GM18507 (cell line): Measurements from ENCODE around the gene ARHGEF4.

Experiments used
- DNase-seq: peaks from one replicate; pipeline ENCODE4 v3.0.0; 2011; ENCODE audit warnings: low read depth; ENCODE audit not compliant: insufficient read length; ENCODE audit errors: extremely low spot score
- FAIRE-seq: peaks from 2 replicates; lab custom pipeline; 2011; peaks lifted over from hg19 to GRCh38; lab: Jason Lieb, UNC

The ARHGEF4 gene

GRCh38 chr2:130908832-130909231, 72.1 kb downstream of the ARHGEF4 start:
- DNase-seq (no peak), FAIRE-seq (no peak)

GRCh38 chr2:130910931-130911330, 74.2 kb downstream of the ARHGEF4 start:
- DNase-seq, result no peak
- no peak for FAIRE-seq

GRCh38 chr2:130911482-130911881, 74.8 kb downstream of the ARHGEF4 start:
- DNase-seq, result no peak
- no peak for FAIRE-seq

- DNase-seq (no peak), FAIRE-seq (no peak)
Measured at GRCh38 chr2:130911996-130912395, 75.3 kb downstream of the ARHGEF4 start.

- DNase-seq (no peak), FAIRE-seq (no peak)
Measured at GRCh38 chr2:130912471-130912870, 75.8 kb downstream of the ARHGEF4 start.

- FAIRE-seq (no peak), DNase-seq (no peak)
Measured at GRCh38 chr2:130913891-130914290, 77.2 kb downstream of the ARHGEF4 start.

GRCh38 chr2:130915149-130915548, 78.4 kb downstream of the ARHGEF4 start:
- no peak for FAIRE-seq
- no peak for DNase-seq

GRCh38 chr2:130915595-130916437, 79.1 kb downstream of the ARHGEF4 start:
- DNase-seq (no peak), FAIRE-seq (no peak)

GRCh38 chr2:130916438-130916705, 79.7 kb downstream of the ARHGEF4 start:
- DNase-seq (no peak), FAIRE-seq (no peak)

GRCh38 chr2:130917006-130917688, 80.4 kb downstream of the ARHGEF4 start:
- no peak for DNase-seq
- no peak for FAIRE-seq

GRCh38 chr2:130918393-130918792, 81.7 kb downstream of the ARHGEF4 start:
- DNase-seq, result no peak

GRCh38 chr2:130920415-130921163, 83.9 kb downstream of the ARHGEF4 start:
- FAIRE-seq (peak; percentile 81), DNase-seq (peak; percentile 20)

More at GRCh38 chr2:130918393-130918792, 81.7 kb downstream of the ARHGEF4 start:
- no peak for FAIRE-seq

- FAIRE-seq, result no peak
- no peak for DNase-seq
Measured at GRCh38 chr2:130921164-130921476, 84.4 kb downstream of the ARHGEF4 start.

- FAIRE-seq (no peak), DNase-seq (no peak)
Measured at GRCh38 chr2:130922417-130922816, 85.7 kb downstream of the ARHGEF4 start.

- DNase-seq (no peak), FAIRE-seq (no peak)
Measured at GRCh38 chr2:130928385-130928784, 91.7 kb downstream of the ARHGEF4 start.

GRCh38 chr2:130930740-130931659, 94.3 kb downstream of the ARHGEF4 start:
- no peak for FAIRE-seq
- no peak for DNase-seq

- FAIRE-seq, result no peak
- no peak for DNase-seq
Measured at GRCh38 chr2:130933501-130933900, 96.8 kb downstream of the ARHGEF4 start.

- DNase-seq (no peak), FAIRE-seq (no peak)
Measured at GRCh38 chr2:130936451-130936850, 99.7 kb downstream of the ARHGEF4 start.

- FAIRE-seq (no peak), DNase-seq (no peak)
Measured at GRCh38 chr2:130947967-130948366, 111.3 kb downstream of the ARHGEF4 start.

- no peak for FAIRE-seq
- no peak for DNase-seq
Measured at GRCh38 chr2:130949954-130950353, 113.2 kb downstream of the ARHGEF4 start.
